AG10803 (cell line): ENCODE data around the gene PCSK1.

Experiments
- DNase-seq: peaks from one replicate; pipeline ENCODE4 v3.0.0; 2010; ENCODE audit warnings: low read depth
- H3K4me3 ChIP-seq: 2 replicates; pipeline ENCODE4 v1.5.1; 2011; ENCODE audit warnings: mild to moderate bottlenecking, low read length, control low read depth
- TF ChIP-seq, protein P1 (sequence below): conservative IDR thresholded peaks from 2 replicates; pipeline ENCODE4 v1.5.1; 2011; ENCODE audit warnings: mild to moderate bottlenecking, low read length, control low read depth, inconsistent platforms

Gene PCSK1

DNA sequence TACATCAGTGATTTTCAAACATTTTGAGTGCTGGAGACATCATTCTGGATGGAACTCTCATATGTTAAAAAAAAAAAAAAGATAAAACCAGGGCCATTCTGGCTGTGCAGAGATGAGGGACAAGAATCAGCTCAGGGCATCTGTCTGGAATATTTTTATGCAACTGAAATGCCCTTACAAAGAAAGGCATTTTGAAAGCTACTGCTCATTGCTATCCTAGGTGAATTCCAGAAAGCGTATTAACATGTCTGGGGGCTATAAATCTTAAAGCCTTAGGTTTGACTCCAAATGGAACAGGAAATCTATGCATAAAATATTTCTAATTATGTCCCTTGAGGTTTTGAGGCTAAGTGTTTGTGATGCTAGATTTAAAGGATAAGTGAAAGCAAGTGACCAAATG lies 14.9 kb upstream of the PCSK1 start:
- DNase-seq, result no peak
- TF ChIP-seq, protein P1, sequence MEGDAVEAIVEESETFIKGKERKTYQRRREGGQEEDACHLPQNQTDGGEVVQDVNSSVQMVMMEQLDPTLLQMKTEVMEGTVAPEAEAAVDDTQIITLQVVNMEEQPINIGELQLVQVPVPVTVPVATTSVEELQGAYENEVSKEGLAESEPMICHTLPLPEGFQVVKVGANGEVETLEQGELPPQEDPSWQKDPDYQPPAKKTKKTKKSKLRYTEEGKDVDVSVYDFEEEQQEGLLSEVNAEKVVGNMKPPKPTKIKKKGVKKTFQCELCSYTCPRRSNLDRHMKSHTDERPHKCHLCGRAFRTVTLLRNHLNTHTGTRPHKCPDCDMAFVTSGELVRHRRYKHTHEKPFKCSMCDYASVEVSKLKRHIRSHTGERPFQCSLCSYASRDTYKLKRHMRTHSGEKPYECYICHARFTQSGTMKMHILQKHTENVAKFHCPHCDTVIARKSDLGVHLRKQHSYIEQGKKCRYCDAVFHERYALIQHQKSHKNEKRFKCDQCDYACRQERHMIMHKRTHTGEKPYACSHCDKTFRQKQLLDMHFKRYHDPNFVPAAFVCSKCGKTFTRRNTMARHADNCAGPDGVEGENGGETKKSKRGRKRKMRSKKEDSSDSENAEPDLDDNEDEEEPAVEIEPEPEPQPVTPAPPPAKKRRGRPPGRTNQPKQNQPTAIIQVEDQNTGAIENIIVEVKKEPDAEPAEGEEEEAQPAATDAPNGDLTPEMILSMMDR, result no peak
- H3K4me3 ChIP-seq, result no peak overlapping the region

- no peak overlapping the region for H3K4me3 ChIP-seq
- no peak for DNase-seq
- TF ChIP-seq, protein P1, result no peak
Observed at GRCh38 chr5:96440185-96440538, 7.1 kb upstream of the PCSK1 start.

DNA sequence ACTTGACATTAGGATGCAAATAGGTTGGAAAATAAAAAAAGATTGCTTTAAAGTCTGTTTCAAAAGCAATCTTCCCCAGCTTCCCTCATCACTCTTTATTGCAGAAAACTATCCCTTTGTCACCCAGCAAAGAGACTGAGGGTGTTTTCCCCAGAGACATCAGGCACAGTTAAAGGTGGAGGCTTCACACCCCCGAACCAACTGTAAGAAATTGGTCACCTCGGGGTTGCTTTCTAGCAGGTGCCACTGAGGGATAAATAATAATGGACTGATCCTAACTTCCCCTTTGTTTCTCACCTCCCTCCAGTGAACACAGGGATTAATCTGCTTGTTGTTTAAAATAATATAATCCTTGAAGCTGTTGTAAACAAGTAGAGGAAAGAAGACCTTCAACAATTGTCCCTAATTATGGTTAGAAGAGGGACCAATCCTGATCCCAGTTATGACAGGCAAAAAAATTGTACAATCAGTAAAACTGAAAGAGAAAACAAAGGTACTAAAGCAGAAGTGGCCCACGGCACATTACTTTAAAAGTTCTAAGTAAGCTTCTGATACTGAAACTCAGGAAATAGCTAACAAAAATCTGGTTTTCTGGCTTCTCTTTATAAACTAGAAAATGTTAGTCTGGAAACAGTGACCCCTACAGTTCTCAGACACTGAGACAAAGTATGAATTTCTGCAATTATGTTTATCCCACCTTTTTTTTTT lies 6.6 kb upstream of the PCSK1 start:
- no peak overlapping the region for H3K4me3 ChIP-seq
- TF ChIP-seq, protein P1, result no peak
- DNase-seq, result no peak

DNA sequence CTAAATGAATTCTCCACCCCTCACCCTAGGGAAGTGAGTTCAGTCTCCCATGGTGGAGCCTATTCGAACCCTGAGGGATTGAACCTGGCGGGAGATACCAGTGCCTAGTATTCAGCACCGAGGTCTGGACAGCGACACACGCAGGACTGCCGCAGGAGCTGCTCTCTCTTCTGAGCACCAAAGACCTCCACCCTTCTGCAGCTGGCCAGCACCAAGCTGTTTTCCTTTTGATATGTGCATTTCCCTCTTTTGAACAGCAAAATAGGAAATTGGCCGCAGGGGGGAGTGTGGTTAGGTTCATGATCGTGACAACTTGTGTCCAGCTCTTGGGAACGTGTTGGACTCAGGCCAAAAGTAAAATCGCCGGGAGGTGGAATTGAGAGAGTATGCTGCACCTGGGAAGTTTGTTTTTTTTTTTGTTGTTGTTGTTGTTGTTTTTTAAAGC lies 1.2 kb upstream of the PCSK1 start:
- DNase-seq, result peak; percentile 58
- TF ChIP-seq, protein P1, result no peak
- no peak overlapping the region for H3K4me3 ChIP-seq

DNA sequence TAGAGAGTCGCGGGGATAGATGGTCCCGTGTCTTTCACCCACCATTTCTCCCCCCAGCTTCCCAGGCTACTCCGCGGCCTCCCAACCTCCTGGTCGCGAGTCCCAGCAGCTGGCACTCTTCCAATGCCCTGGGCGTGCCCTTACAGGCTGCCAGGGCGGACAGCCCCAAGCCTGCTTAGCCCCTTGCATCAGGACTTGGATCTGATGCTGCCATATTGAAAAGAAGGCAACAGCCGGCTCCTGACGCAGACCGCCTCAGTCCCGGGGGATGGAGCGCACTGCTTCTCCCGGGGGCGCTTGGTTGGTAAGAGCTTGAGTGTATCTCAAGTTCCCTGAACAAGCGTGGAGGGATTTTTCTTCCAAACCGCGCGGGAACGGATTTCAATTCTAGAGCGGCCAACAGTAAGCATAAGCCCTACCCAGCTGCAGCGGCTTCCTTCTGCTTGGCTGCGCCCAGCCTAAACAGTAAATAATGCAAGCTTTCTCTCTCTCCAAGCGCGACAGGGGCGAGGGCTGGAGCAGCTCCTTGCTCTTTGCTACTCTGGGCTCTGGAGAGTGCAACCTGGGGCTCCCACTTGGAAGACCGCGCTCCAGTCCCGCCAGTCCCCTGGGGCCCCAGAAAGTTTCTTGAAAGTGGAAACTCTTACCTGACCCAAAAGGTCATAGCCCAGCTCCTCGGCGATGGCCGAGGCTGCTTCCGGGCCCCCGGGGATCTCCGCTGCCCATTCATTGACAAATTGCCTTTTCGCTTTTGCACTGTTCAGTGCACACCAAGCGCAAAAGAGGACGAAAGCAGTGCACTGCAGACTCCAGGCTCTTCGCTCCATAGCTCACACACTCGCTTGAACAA lies 607 bp downstream of the PCSK1 start:
- H3K4me3 ChIP-seq, result peak overlapping the region; percentile 21
- DNase-seq, result peak; percentile 19
- TF ChIP-seq, protein P1, result no peak

GRCh38 chr5:96431376-96432187 lies 1.5 kb downstream of the PCSK1 start:
- TF ChIP-seq, protein P1, result no peak
- H3K4me3 ChIP-seq, result peak overlapping the region; percentile 6
- peak; percentile 44 for DNase-seq
